Activated CD8-positive, alpha-beta memory T cell treated with anti-CD3 and anti-CD28 coated beads, Interleukin-2, amount 50 U/mL, for 1 hour (primary cell): ENCODE results near the gene GATAD2A.
"Not testable (repeated sequence)": the region's sequence is repeated elsewhere in the genome, so short reads cannot be mapped to it uniquely, and the experiment has no call there.

Experiments used
- DNase-seq: peaks from one replicate; pipeline ENCODE4 v3.0.0-alpha.2; 2020; ENCODE audit errors: extremely low read depth

GATAD2A gene

GRCh38 chr19:19466201-19466600, 60.7 kb downstream of the GATAD2A start:
- DNase-seq: no peak

GRCh38 chr19:19468424-19469050, 63.1 kb downstream of the GATAD2A start:
- DNase-seq: no peak

- no peak for DNase-seq
Measured at GRCh38 chr19:19470579-19470978, 65.1 kb downstream of the GATAD2A start.

GRCh38 chr19:19471682-19472081, 66.2 kb downstream of the GATAD2A start:
- no peak for DNase-seq

GRCh38 chr19:19472106-19472505, 66.6 kb downstream of the GATAD2A start:
- not testable (repeated sequence) for DNase-seq

GRCh38 chr19:19475015-19475765, 69.7 kb downstream of the GATAD2A start:
- no peak for DNase-seq

GRCh38 chr19:19475849-19476828, 70.7 kb downstream of the GATAD2A start:
- DNase-seq: no peak

GRCh38 chr19:19477705-19478383, 72.4 kb downstream of the GATAD2A start:
- no peak for DNase-seq

- DNase-seq: no peak
Measured at GRCh38 chr19:19480688-19481087, 75.2 kb downstream of the GATAD2A start.

GRCh38 chr19:19482809-19483596, 77.5 kb downstream of the GATAD2A start:
- no peak for DNase-seq

GRCh38 chr19:19485161-19485997, 79.9 kb downstream of the GATAD2A start:
- no peak for DNase-seq

GRCh38 chr19:19485998-19486290, 80.5 kb downstream of the GATAD2A start:
- DNase-seq: no peak

- no peak for DNase-seq
Measured at GRCh38 chr19:19486343-19487076, 81.0 kb downstream of the GATAD2A start.

- no peak for DNase-seq
Measured at GRCh38 chr19:19487077-19487949, 81.8 kb downstream of the GATAD2A start.

GRCh38 chr19:19487950-19488874, 82.7 kb downstream of the GATAD2A start:
- no peak for DNase-seq

- DNase-seq: peak; percentile 76
Measured at GRCh38 chr19:19488875-19489690, 83.6 kb downstream of the GATAD2A start.
